ENCODE results near the gene ZFP92. TPM values are rescaled to one million over a fixed set of nuclear protein-coding genes. Genes with fewer than 3 reads are reported as not detected.

Gene ZFP92
- total and polyA plus RNA-seq, 10 donors: 0.26 to 3.4 (median 2.0) TPM

DNA sequence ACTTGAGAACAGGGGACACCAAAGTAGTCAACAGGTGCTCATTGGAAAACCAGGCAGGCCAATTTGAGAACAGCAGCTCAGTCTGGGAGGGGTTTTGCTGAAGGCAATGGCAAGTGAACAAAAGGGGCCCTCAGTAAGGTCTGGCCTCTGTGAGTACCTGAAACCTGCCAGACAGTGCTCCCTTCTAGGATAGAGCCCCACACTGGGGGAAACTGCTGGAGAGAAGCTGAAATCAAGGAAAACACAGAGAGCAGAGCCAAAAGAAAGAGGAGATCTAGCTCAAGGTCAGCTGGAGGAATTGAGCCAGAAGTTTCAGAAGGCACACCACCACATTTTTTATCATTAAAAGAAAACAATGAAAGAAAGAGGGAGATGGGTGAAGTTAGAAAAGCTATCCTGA is 38.3 kb upstream of the ZFP92 start:
- no peaks in the 10 kb centered on the region for H3K4me1 ChIP-seq
- intact Hi-C loops (cut with DNase I; ENCODE audit: low total_unique reads): no loop called here
- no peak for TF ChIP-seq POLR2A (IDR thresholded peaks at IDR 0.05)
- TF ChIP-seq POLR2AphosphoS5 (IDR thresholded peaks at IDR 0.05): no peak
- TF ChIP-seq, protein P1, sequence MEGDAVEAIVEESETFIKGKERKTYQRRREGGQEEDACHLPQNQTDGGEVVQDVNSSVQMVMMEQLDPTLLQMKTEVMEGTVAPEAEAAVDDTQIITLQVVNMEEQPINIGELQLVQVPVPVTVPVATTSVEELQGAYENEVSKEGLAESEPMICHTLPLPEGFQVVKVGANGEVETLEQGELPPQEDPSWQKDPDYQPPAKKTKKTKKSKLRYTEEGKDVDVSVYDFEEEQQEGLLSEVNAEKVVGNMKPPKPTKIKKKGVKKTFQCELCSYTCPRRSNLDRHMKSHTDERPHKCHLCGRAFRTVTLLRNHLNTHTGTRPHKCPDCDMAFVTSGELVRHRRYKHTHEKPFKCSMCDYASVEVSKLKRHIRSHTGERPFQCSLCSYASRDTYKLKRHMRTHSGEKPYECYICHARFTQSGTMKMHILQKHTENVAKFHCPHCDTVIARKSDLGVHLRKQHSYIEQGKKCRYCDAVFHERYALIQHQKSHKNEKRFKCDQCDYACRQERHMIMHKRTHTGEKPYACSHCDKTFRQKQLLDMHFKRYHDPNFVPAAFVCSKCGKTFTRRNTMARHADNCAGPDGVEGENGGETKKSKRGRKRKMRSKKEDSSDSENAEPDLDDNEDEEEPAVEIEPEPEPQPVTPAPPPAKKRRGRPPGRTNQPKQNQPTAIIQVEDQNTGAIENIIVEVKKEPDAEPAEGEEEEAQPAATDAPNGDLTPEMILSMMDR (IDR thresholded peaks at IDR 0.05 in 8 of 11, conservative IDR thresholded peaks at IDR 0.05 in 3 of 11): no peak
- H3K27me3 ChIP-seq (replicated peaks in 1 of 7): peaks cover 0 to 9% (median 0%) of the 10 kb centered on the region in 7 donors
- no peaks in the 10 kb centered on the region for H3K36me3 ChIP-seq
- peaks cover 0 to 9% (median 0%) of the 10 kb centered on the region in 8 donors for H3K9me3 ChIP-seq
- H3K4me3 ChIP-seq: no peak overlapping the region
- no peak for DNase-seq
- H3K27ac ChIP-seq: no peak overlapping the region

DNA sequence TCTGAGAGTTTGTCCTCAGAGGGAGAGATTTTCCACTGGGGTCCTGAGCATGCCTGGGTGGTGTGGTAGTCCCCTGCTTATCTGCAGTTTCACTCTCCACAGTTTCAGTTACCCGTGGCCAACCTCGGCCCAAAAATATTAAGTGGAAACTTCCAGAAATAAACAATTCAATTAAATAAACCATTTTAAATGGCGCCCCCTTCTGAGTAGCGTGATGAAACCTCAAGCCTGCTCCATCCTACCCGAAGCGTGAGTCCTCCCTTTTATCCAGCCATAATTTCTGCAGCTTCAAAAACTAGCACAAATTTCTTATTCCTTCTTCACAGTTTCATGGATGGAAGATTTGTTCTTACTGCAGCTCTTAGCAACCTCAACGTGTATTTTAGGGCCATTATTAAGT is 36.8 kb upstream of the ZFP92 start:
- no peak for DNase-seq
- 60 to 81% (median 70%) methylated on average over 7 of the region's 7 CpGs for WGBS, 5 donors
- intact Hi-C loops (cut with DNase I; ENCODE audit: low total_unique reads): no loop called here

DNA sequence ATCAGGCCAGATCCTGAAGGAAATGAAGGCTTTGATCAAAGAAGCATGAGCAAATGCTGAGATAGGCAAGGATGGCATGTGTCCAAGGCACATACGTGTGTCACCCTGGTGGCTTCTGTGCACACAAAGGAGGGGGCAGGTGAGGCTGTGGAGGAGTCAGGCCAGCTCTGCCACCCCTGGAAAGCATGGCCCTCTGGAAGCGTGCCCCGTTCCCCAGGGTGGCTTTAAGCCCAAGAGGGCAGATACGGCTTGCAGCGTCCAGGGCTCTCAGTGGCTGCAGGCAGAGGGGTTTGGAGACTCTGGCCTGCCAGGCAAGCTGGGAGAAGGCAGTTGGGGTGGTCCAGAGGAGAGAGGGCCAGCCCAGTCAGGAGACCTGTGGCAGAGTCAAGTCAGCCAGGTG is 35.7 kb upstream of the ZFP92 start:
- intact Hi-C loops (cut with DNase I; ENCODE audit: low total_unique reads): no loop called here
- H3K9me3 ChIP-seq: peaks cover 0 to 9% (median 0%) of the 10 kb centered on the region in 8 donors
- no peak for DNase-seq
- no peak overlapping the region for H3K4me3 ChIP-seq
- TF ChIP-seq POLR2A (IDR thresholded peaks at IDR 0.05) (no peak), POLR2AphosphoS5 (IDR thresholded peaks at IDR 0.05) (no peak)
- TF ChIP-seq, protein P1 (IDR thresholded peaks at IDR 0.05 in 8 of 11, conservative IDR thresholded peaks at IDR 0.05 in 3 of 11): no peak
- 79 to 100% (median 84%) methylated on average over 3 to 5 of the region's 5 CpGs for WGBS, 5 donors
- H3K4me1 ChIP-seq: no peaks in the 10 kb centered on the region
- H3K27me3 ChIP-seq (replicated peaks in 1 of 7): peaks cover 0 to 5% (median 0%) of the 10 kb centered on the region in 7 donors
- no peaks in the 10 kb centered on the region for H3K36me3 ChIP-seq
- no peak overlapping the region for H3K27ac ChIP-seq

More for the DNA sequence above, 36.8 kb upstream of the ZFP92 start:
- Histone ChIP-seq H3K4me3 (no peak overlapping the region), H3K9me3 (peaks cover 0 to 9% (median 0%) of the 10 kb centered on the region in 8 donors), H3K27me3 (replicated peaks in 1 of 7) (peaks cover 0 to 7% (median 0%) of the 10 kb centered on the region in 7 donors), H3K4me1 (no peaks in the 10 kb centered on the region), H3K27ac (no peak overlapping the region), H3K36me3 (no peaks in the 10 kb centered on the region)
- TF ChIP-seq, protein P1 (IDR thresholded peaks at IDR 0.05 in 8 of 11, conservative IDR thresholded peaks at IDR 0.05 in 3 of 11): no peak
- no peak for TF ChIP-seq POLR2AphosphoS5 (IDR thresholded peaks at IDR 0.05)
- no peak for TF ChIP-seq POLR2A (IDR thresholded peaks at IDR 0.05)

DNA sequence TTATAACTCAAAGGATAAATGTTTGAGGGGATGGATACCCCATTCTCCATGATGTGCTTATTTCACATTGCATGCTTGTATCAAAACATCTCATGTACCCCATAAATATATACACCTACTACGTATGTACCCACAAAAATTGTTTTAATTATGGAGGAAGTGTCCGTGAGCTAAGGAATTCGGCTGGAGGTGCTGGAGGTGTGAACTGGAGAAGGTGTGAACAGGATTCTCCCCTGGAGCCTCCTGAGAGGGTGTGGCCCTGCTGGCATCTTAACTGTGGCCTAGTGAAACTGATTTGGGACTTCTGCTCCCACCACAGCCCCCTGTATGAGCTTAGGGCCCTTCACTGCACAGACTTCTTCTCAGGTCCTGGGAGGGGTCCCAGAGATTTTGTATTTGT is 33.5 kb upstream of the ZFP92 start:
- 79 to 93% (median 89%) methylated on average over 3 of the region's 3 CpGs for WGBS, 5 donors
- H3K27me3 ChIP-seq (replicated peaks in 1 of 7): peaks cover 0 to 4% (median 0%) of the 10 kb centered on the region in 7 donors
- no peak for DNase-seq
- peaks cover 0 to 9% (median 0%) of the 10 kb centered on the region in 8 donors for H3K9me3 ChIP-seq
- H3K4me1 ChIP-seq: no peaks in the 10 kb centered on the region
- no peak overlapping the region for H3K4me3 ChIP-seq
- intact Hi-C loops (cut with DNase I; ENCODE audit: low total_unique reads): no loop called here
- no peaks in the 10 kb centered on the region for H3K36me3 ChIP-seq
- TF ChIP-seq, protein P1 (IDR thresholded peaks at IDR 0.05 in 8 of 11, conservative IDR thresholded peaks at IDR 0.05 in 3 of 11): no peak
- TF ChIP-seq POLR2AphosphoS5 (IDR thresholded peaks at IDR 0.05) (no peak), POLR2A (IDR thresholded peaks at IDR 0.05) (no peak)
- no peak overlapping the region for H3K27ac ChIP-seq
